IMR-90 (cell line): ENCODE measurements around the gene DISC1.

Experiments
- FOS ChIP-seq: fragments of 150-350 bp; IDR thresholded peaks from 2 replicates; pipeline ENCODE4 v1.6.1; 2016; ENCODE audit warnings: low read depth, low read length
- SMC3 ChIP-seq: fragments of 150-350 bp; IDR thresholded peaks from 2 replicates; pipeline ENCODE4 v1.6.1; 2016; ENCODE audit warnings: low read depth, mild to moderate bottlenecking, antibody characterized with exemption, low read length, moderate library complexity
- TF ChIP-seq, protein P1 (sequence below): fragments of 150-350 bp; IDR thresholded peaks from 2 replicates; pipeline ENCODE4 v1.6.1; 2016; ENCODE audit warnings: low read depth, mild to moderate bottlenecking, low read length, moderate library complexity, borderline replicate concordance
- TF ChIP-seq, protein P2 (sequence below): conservative IDR thresholded peaks from 2 replicates; pipeline ENCODE4 v1.5.1; 2012; ENCODE audit warnings: mild to moderate bottlenecking, low read depth, low read length, improper control_type of control experiment

DNA sequence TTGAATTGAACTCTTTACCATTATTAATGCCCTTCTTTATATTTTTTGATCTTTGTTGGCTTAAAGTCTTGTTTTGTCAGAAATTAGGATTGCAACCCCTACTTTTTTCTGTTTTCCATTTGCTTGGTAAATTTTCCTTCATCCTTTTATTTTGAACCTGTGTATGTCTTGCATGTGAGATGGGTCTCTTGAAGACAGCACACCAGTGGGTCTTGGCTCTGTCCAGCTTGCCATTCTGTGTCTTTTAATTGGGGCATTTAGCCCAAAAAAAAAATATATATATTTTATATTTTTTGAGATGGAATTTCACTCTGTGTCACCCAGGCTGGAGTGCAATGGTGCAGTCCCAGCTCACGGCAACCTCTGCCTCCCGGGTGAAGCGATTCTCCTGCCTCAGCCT is 33.6 kb downstream of the DISC1 start:
- TF ChIP-seq, protein P1, sequence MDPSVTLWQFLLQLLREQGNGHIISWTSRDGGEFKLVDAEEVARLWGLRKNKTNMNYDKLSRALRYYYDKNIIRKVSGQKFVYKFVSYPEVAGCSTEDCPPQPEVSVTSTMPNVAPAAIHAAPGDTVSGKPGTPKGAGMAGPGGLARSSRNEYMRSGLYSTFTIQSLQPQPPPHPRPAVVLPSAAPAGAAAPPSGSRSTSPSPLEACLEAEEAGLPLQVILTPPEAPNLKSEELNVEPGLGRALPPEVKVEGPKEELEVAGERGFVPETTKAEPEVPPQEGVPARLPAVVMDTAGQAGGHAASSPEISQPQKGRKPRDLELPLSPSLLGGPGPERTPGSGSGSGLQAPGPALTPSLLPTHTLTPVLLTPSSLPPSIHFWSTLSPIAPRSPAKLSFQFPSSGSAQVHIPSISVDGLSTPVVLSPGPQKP: no peak
- TF ChIP-seq, protein P2, sequence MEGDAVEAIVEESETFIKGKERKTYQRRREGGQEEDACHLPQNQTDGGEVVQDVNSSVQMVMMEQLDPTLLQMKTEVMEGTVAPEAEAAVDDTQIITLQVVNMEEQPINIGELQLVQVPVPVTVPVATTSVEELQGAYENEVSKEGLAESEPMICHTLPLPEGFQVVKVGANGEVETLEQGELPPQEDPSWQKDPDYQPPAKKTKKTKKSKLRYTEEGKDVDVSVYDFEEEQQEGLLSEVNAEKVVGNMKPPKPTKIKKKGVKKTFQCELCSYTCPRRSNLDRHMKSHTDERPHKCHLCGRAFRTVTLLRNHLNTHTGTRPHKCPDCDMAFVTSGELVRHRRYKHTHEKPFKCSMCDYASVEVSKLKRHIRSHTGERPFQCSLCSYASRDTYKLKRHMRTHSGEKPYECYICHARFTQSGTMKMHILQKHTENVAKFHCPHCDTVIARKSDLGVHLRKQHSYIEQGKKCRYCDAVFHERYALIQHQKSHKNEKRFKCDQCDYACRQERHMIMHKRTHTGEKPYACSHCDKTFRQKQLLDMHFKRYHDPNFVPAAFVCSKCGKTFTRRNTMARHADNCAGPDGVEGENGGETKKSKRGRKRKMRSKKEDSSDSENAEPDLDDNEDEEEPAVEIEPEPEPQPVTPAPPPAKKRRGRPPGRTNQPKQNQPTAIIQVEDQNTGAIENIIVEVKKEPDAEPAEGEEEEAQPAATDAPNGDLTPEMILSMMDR: no peak
- TF ChIP-seq FOS: no peak
- no peak for TF ChIP-seq SMC3
